ENCODE results near the gene PTMA. TPM values are rescaled to one million over a fixed set of nuclear protein-coding genes. Genes with fewer than 3 reads are reported as not detected.

PTMA gene
- total and polyA plus RNA-seq, 9 of the 15 experiments (the other 6 are each of a cell fraction or from before 2014, with no cell fraction given): 429 to 2,322 (median 1,578) TPM

DNA sequence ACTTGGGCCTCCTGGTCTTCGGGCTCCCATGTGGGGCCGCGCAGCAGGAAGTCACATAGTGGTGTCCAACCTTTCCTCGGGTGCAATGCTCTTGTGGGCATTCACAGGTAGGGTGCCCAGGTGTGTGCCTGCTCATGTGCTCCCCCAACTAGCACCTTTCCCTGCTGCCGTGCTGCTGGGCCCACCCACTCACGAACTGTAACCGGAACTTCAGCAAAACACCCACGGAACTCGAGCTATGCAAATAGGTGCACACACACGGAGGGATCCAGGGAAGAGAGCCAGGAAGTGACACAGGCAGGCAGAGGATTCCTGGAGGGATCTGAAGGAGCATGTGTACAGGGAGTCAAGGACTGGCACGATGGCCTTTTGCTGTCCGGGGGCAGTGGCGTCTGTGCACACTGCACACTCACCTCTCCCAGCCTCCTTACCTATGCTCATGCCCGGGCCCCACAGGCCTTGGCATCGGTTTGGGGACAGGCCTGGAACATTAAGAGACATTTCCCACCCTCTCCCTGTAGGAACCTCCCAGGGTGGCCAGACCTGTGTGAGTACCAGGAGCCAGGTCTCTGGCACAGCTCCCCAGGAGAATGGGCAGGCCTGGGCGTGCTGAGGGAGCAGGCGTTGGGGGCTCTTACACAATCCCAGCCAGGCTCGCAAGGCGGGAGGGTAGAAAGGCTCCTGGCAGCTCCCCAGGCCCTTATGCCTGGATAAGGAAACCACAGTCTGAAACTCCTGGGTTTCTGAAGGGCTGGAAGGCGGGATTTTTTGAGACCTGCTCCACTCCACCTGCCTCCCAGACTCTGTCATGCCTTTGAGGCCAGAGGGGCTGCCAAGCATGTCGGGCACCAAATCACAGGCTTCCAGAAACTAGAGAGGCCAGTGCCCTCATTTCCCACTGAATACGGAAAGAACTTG lies 6.6 kb upstream of the PTMA start:
- no peaks in the 10 kb centered on the region for H3K27me3 ChIP-seq (ENCODE audit: control insufficient read depth in 2 of 2, insufficient read depth in 2 of 2, low read length in 2 of 2)
- peaks cover 17% of the 10 kb centered on the region for H3K79me2 ChIP-seq (ENCODE audit: control insufficient read depth, insufficient read depth, low read length)
- no peak overlapping the region for H2AFZ ChIP-seq (ENCODE audit: low read depth, low read length)
- H3K27ac ChIP-seq (ENCODE audit: extremely low read depth, low read depth, low read length): no peak overlapping the region
- ChIA-PET POLR2A (no interaction called here), CTCF (ENCODE audit: low intra/inter-chr PET ratio) (no interaction called here)
- H3K9ac ChIP-seq (ENCODE audit: insufficient read depth in 1 of 2, low read depth in 2 of 2, low read length in 2 of 2): peak overlapping the region in 1 of 2 experiments; percentile 76; a peak in 2 of 4 replicates
- H3K4me2 ChIP-seq (ENCODE audit: insufficient read depth, low read length): no peak overlapping the region
- ATAC-seq (no peak), FAIRE-seq (no peak), DNase-seq (ENCODE audit: extremely low read depth in 1 of 4, low spot score in 3 of 4) (no peak)
- in situ Hi-C loops (cut with MboI): no loop called here
- peaks cover 4 to 18% of the 10 kb centered on the region in 2 experiments; a peak in 4 of 5 replicates for H3K4me1 ChIP-seq (replicated peaks in 1 of 2; ENCODE audit: control insufficient read depth in 2 of 2, insufficient read depth in 2 of 2, low read length in 2 of 2)
- no peaks in the 10 kb centered on the region for H3K9me1 ChIP-seq (ENCODE audit: control insufficient read depth, insufficient read depth, low read length)
- no peak overlapping the region for H3K4me3 ChIP-seq
- no TSS peak for BruUV-seq (replicated peaks)
- H4K20me1 ChIP-seq (replicated peaks; ENCODE audit: control insufficient read depth, insufficient read depth, low read length): no peaks in the 10 kb centered on the region
- intact Hi-C loops (cut with micrococcal nuclease): no loop called here
- no peaks in the 10 kb centered on the region for H3K9me3 ChIP-seq (replicated peaks; ENCODE audit: control insufficient read depth, insufficient read depth, low read depth, low read length)
- H3K36me3 ChIP-seq (ENCODE audit: control insufficient read depth, insufficient read depth, low read length): no peaks in the 10 kb centered on the region; the same call in 2 of the 3 replicates
- WGBS (ENCODE audit: insufficient coverage, low coverage, missing lambda C conversion rate): 37% methylated on average over 22 of the region's 22 CpGs
- TF ChIP-seq BCOR (IDR thresholded peaks at IDR 0.05) (no peak), ZBTB11 (CRISPR knock-in tag; IDR thresholded peaks at IDR 0.05) (0 out of 6 replicates have a peak, but pooled peaks of 1 of the 3 experiments have one; percentile 31), GABPA (tag; conservative IDR thresholded peaks at IDR 0.05; ENCODE audit: low read depth) (peak; percentile 35; the same call in 1 of the 2 replicates), TRIM28 (IDR thresholded peaks at IDR 0.05) (no peak), HNRNPUL1 (IDR thresholded peaks at IDR 0.05; ENCODE audit: low read length) (no peak), ARNT (IDR thresholded peaks at IDR 0.05) (no peak), ZBTB40 (IDR thresholded peaks at IDR 0.05) (0 out of 2 replicates have a peak, but pooled peaks have one; percentile 43), ZBTB40 (CRISPR knock-in tag; IDR thresholded peaks at IDR 0.05) (no peak)

All from K562 (cell line).